NCI-H82 treated with DMSO at 0.1 percent for 48 hours (cell line): ENCODE results near the gene PUDP.
"Not testable (repeated sequence)": the region's sequence is repeated elsewhere in the genome, so short reads cannot be mapped to it uniquely, and the experiment has no call there.

Experiments
- DNase-seq: peaks from one replicate; lab custom pipeline; 2025; ENCODE audit not compliant: unreplicated experiment; lab: John Stamatoyannopoulos, UW

Gene PUDP

DNA sequence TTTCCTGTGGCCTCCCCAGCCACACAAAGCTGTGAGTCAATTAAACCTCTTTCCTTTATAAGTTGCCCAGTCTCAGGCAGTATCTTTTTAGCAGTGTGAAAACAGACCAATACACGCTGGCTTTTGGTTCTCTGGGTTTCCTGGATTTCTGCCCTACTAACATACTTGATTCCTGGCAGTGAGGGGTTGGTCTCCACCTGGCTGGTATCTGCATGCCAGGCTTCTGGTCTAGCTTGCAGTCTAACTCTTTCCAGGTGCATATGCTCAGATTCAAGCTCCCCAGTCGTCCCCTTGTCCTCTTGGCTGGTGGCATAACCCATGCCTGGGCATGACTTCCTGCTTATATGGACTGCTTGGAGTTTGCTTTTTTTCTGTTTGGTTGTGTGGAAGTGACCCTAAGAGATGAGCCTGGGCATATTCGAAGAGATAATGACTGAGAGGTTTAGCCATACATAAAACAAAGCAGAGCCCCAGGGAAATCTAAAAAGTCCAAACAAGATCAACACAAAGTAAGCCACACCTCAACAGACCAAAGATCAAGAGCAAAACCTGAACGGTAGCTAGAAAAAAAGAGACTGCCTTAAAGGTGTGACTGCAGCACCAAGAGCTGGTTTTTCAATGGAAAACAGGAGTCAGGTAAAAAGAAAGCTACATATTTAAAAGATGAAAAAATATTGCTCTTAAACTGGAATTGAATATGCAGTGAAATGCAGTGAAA is 102.6 kb downstream of the PUDP start:
- DNase-seq, result no peak

DNA sequence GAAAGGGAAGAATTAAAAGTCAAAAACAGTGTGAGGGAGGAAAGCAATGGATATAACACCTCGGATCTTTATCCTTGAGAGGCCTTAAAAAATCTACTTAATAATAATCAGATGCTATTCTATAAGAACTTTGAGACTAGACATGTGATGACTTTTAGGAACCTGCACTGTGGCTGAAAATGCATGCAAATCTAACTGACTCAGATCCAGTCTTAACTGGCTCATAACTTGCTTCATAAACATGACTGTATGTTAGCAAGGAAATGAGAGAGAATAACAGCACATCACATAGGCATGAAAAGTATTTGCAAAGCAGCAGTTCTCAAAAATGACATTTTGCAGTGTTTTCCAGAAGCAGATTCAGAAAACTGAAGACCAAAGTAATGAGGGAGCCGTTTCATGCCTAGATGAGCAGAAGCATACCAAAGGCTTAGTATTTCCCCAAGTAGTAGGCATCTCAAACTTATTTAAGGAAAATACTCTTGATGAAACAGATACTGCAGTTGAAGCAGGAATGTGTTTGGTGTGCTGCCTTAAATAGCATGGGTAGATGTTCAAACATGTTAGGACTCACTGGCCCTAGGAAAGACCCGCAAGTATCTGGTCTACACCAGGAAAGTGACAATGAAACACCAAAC is 104.0 kb downstream of the PUDP start:
- not testable (repeated sequence) for DNase-seq

DNA sequence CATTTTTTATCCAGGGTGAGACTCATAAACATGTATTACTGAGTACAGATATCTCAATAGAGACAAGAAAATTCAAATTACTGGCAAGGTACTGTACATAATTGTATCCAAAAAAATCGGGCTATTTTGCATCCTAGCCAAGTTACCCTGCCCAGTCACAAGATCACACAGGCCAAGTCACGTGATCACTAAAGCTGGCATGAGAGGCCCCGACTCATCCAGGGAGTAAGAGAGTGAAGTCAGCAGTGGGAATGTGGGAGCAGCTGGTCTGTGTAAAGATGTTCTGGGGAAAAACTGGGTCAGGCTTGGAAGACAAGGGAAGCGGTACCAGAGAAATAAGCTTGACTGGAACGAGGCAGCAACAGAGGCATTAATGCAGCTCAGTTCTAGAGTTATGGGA is 119.7 kb downstream of the PUDP start:
- DNase-seq, result no peak

DNA sequence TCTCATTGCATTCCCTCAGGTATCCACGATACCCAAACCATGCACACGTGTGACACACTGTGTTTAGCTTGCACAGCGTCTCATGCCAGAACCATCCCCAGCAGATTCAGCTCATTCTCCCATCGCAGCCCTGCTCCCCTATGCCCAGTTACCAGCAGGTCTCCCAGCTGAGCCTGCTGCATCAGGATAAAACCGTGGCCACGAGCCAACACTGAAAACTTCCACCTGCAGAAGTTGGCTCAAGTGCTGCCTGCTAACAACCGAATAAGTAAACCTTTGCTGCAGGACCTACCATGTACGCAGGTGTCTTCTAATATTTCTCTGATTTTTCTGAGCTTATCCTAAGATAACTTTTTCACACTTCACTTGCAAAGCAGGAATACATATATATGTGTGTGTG is 120.9 kb downstream of the PUDP start:
- no peak for DNase-seq

DNA sequence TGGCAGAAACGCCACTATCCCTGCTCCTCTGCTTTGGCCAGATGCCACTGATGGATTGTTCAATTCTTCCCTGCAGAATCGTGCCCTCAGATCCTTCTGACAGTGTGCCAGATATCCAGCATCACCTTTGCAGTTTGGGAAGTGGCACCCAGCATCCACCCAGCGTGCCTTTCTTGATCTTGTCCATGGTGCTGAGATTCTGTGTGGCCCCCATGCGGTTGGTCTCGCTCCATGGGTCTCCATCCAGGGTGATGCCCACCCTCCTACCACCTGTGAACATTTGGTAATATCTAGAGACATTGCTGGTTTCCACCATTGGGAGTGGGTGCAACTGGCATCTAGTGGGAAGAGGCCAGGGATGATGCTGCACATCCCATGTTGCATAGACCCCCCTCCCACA is 121.6 kb downstream of the PUDP start:
- not testable (repeated sequence) for DNase-seq

DNA sequence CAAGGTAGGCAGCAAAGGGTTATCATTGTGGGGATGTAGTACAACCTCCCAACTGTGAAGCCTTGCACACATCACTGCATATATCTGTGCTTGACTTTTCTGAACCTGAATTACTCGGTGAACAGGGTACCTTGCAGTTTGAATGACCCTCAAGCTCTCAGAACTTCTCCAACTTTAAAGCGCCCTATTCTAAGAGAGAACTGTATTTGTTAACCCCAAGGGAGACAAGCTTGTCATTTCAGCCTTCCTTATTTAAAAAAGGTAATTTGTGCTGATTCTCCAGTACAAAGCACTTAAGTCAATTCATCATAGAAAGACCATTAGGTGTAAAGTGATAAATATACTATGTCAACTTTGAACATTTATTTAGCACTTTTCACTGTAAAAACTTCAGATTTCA is 122.5 kb downstream of the PUDP start:
- DNase-seq, result no peak

DNA sequence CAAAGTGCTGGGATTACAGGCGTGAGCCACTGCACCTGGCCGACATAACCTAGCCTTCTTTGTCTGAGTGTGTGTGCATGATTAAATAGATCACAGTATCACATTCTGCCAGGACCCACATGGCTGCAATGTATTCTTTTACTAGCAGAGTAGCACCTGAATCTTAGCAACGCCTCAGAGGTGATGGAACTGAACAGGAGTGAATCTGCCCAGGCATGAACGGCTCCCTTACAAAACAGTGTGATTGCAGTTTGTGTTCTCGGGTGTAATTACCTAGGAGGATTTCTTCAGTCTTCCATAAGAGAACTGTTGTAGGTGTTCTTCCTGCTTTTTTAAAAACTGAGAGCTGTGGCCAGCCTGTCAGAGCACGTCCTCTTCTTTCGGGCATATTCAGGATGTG is 123.1 kb downstream of the PUDP start:
- no peak for DNase-seq

DNA sequence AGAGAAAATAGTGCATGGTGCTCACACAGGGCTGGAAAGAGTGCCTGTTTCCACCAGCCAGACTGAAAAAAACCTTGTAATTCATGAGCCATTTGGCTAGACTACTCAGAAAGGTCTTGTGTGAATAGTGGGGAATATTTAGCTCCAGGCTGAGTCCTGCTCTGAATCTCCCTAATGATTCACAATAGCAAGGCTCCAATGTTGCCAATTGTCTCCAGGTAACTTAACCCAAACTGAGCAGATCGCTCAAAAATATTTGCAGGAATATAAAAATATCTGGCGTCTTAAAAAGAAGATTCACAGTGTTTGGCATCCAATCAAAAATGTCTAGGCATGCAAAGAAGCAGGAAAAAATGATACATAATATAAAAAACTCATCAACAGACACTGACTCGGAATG is 125.0 kb downstream of the PUDP start:
- not testable (repeated sequence) for DNase-seq

DNA sequence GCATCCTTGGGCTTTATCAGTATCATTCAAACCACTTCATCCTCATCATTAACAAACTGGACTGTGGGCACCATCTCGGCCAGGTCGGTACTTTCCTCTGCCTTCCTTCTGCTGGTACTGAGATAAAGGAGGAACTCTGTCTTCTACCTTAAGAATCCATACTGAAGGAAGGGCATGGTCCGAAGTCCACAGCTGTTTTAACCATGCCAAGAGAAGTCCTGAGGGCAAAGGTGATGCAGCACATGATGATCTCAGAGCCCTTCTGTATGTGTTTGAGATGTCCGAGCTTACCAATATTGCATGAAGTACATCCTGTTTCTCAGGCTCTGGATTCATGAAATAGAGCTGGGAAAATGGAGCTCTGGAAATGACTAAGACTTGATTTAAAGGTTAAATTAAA is 126.0 kb downstream of the PUDP start:
- DNase-seq, result no peak

DNA sequence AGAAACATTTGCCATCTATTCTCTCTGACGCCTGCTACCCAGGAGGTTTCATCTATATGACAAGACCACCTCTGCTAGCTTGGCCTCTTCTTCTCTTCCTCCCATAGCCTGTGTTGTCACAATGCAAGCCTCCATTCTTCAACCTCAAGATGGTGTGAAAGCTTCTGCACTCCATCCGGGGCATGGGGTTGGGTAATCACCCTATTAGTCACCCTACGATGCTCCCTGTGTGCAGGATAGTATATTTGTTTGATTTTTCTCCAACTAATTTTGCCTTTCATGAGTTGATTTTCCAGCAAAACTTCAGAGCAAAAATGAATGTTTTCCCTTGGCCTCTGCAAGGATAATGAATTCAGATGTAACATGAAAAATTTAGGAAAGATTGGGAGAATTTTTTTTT is 128.4 kb downstream of the PUDP start:
- no peak for DNase-seq

DNA sequence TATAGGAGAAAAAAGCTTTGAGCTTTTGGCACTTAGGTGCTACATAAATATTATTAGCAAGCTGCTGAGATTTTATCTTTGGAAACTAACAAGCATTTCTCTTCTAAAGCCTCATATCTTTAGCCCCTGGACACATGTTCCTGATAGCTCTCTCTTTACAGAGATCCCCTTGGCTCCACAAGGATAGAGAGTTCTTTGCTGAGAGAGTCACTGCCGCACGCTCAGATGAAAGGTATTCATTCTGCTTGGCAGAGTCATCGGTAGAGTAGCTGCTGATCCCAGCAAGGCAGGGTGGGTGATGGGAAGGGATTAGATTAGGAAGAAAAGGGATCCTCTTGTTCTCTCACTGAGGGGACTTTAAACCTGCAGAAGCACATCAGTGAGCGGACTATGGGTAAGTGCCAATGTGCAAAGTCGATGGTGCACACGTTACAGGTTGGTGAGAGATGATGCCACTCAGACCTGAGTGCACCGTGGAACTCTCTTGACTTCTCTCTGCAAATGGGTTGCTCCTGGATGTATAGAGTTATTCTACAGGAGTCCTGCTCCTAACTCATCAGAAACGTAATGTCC is 135.6 kb downstream of the PUDP start:
- DNase-seq, result not testable (repeated sequence)

DNA sequence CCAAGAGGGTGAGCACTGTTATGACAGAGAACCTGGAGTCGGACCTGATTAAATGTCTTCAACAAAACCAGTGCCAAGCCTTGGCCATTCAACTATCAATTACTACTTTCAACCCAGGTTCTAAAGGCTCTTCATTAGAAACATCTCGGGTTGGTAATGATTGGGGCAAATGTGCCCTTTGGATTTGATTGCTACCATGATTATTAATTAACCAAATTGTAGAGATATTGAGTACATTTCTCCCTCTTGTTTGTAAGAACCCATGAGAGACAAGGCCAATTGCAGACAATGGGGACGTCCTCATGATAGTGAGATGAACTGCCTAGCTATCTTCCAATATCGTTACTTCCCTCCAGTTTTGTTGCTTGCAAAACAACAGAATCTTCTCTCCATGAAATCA is 137.1 kb downstream of the PUDP start:
- not testable (repeated sequence) for DNase-seq

DNA sequence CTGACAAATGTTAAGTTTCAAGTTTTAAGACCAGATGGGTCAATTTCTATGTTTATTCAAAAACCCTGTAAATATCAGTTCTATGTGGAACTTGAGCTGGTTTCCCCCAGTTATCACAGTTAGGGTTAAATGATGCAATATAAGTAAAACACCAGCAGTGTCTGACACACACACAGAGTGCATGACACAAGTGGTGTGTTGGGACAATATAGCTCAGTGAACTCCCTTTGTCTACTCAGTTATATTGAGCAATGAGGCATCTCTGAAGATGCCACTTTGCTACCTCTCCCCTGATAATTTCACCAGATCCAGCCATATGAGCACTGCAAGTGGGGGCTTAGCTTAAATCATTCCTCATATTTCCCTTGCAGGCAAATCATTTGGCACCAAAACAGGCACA is 140.6 kb downstream of the PUDP start:
- DNase-seq, result not testable (repeated sequence)
